ENCODE measurements around the gene SULT6B1. TPM values are rescaled to one million over a fixed set of nuclear protein-coding genes. Genes with fewer than 3 reads are reported as not detected.
"Not testable (repeated sequence)": the region's sequence is repeated elsewhere in the genome, so short reads cannot be mapped to it uniquely, and the experiment has no call there.

Gene SULT6B1
- total RNA-seq, 1 experiment from 2014 or later: not detected

DNA sequence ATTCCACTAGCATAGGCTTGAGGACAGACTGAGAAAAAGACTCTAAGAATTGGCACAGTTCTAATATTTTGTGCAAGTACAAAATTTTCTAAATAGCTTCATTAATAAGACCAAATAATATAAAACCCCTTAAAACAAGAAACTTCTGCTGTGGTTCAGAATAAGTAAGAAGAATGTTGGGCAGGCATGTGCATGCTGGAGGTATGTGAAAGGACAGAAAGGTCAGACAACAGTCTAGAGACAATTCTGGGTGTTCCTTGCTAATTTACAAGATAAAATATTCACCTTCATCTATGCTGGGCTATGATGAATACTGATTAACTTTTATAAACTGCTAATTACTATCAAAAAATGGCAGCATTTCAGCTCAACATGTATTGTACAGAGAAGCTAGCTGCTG is 22.7 kb upstream of the SULT6B1 start:
- no peak overlapping the region for H3K27ac Mint-ChIP-seq (ENCODE audit: unreplicated experiment)
- H3K4me3 Mint-ChIP-seq (ENCODE audit: unreplicated experiment): no peak overlapping the region
- no peaks in the 10 kb centered on the region for H3K4me1 ChIP-seq
- H3K4me1 Mint-ChIP-seq (ENCODE audit: low read depth, unreplicated experiment): no peaks in the 10 kb centered on the region
- H3K27me3 ChIP-seq (replicated peaks; ENCODE audit: control insufficient read depth, insufficient read depth, low read length): no peaks in the 10 kb centered on the region
- peaks cover 93% of the 10 kb centered on the region for H3K36me3 Mint-ChIP-seq (ENCODE audit: insufficient read depth, unreplicated experiment)
- TF ChIP-seq, protein P1, sequence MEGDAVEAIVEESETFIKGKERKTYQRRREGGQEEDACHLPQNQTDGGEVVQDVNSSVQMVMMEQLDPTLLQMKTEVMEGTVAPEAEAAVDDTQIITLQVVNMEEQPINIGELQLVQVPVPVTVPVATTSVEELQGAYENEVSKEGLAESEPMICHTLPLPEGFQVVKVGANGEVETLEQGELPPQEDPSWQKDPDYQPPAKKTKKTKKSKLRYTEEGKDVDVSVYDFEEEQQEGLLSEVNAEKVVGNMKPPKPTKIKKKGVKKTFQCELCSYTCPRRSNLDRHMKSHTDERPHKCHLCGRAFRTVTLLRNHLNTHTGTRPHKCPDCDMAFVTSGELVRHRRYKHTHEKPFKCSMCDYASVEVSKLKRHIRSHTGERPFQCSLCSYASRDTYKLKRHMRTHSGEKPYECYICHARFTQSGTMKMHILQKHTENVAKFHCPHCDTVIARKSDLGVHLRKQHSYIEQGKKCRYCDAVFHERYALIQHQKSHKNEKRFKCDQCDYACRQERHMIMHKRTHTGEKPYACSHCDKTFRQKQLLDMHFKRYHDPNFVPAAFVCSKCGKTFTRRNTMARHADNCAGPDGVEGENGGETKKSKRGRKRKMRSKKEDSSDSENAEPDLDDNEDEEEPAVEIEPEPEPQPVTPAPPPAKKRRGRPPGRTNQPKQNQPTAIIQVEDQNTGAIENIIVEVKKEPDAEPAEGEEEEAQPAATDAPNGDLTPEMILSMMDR (IDR thresholded peaks at IDR 0.05; ENCODE audit: insufficient read depth in 1 of 2, low read depth in 1 of 2, low read length in 1 of 2, severe bottlenecking in 1 of 2, unreplicated experiment in 1 of 2): no peak
- CTCF ChIA-PET: no interaction called here
- no peaks in the 10 kb centered on the region for H3K27me3 Mint-ChIP-seq (ENCODE audit: insufficient read depth, unreplicated experiment)
- peaks cover 5% of the 10 kb centered on the region for H3K36me3 ChIP-seq (ENCODE audit: control insufficient read depth, insufficient read depth, low read length)
- intact Hi-C loops (cut with micrococcal nuclease; ENCODE audit: unreplicated experiment): no loop called here
- no peak for DNase-seq
- POLR2A ChIA-PET: no interaction called here
- no TSS peak for BruUV-seq (replicated peaks)
- H3K9me3 Mint-ChIP-seq (ENCODE audit: unreplicated experiment): peaks cover 21% of the 10 kb centered on the region
- no peak overlapping the region for H3K4me3 ChIP-seq (ENCODE audit: low read depth, low read length)
- peaks cover 6% of the 10 kb centered on the region; the same call in 1 of the 2 replicates for H3K9me3 ChIP-seq

DNA sequence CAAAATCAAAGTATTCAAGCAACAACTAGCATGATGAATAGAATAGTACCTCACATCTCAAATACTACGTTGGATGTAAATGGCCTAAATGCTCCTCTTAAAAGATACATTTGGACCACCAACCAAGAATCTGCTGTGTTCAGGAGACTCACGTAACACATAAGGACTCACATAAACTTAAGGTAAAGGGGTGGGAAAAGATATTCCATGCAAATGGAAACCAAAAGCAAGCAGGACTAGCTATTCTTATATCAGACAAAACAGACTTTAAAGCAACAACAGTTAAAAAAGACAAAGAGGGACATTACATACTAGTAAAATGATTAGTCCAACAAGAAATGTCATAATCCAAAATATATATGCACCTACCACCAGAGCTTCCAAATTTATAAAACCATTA is 18.3 kb upstream of the SULT6B1 start:
- intact Hi-C loops (cut with micrococcal nuclease; ENCODE audit: unreplicated experiment); POLR2A ChIA-PET; H3K27ac Mint-ChIP-seq (ENCODE audit: unreplicated experiment); H3K27me3 ChIP-seq (replicated peaks; ENCODE audit: control insufficient read depth, insufficient read depth, low read length); H3K27me3 Mint-ChIP-seq (ENCODE audit: insufficient read depth, unreplicated experiment); DNase-seq; CTCF ChIA-PET; H3K4me1 ChIP-seq; H3K4me3 ChIP-seq (ENCODE audit: low read depth, low read length); H3K36me3 ChIP-seq (ENCODE audit: control insufficient read depth, insufficient read depth, low read length); H3K4me3 Mint-ChIP-seq (ENCODE audit: unreplicated experiment); H3K4me1 Mint-ChIP-seq (ENCODE audit: low read depth, unreplicated experiment); BruUV-seq (replicated peaks): not testable (repeated sequence)
- peaks cover 12% of the 10 kb centered on the region for H3K9me3 ChIP-seq
- peaks cover 95% of the 10 kb centered on the region for H3K36me3 Mint-ChIP-seq (ENCODE audit: insufficient read depth, unreplicated experiment)
- H3K9me3 Mint-ChIP-seq (ENCODE audit: unreplicated experiment): peaks cover 30% of the 10 kb centered on the region

DNA sequence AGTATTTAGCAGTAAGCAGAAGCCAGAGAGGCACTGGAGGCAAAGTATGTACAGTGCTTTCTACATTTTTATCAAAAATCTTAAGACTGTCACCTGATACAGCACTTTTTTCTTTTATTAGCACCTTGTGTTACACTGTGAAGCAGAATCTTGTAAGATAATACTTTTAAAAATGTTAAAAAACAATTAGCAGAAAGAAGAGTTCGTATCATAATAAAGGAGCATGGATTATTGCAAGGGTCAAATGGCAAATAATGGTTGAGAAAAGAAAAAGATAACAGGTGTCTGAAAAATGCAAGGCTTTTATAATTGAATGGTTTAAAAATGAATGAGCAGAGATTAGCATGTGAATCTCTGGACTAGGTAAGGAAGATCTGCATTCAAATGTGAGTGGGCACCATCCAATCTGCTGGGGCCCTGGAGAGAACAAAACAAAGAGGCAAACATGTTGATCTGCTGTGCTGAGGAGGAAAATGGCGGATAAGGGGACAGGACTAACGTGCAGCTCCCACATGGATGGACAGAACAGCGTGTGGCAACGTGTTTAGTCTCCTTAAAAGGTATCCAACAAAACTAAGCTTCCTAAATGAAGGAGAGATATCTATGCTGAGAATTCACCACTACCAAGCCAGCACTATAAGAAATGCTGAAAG is 17.3 kb upstream of the SULT6B1 start:
- Mint-ChIP-seq H3K4me1 (ENCODE audit: low read depth, unreplicated experiment) (no peaks in the 10 kb centered on the region), H3K27ac (ENCODE audit: unreplicated experiment) (peak overlapping the region; percentile 50), H3K27me3 (ENCODE audit: insufficient read depth, unreplicated experiment) (no peaks in the 10 kb centered on the region), H3K4me3 (ENCODE audit: unreplicated experiment) (no peak overlapping the region), H3K9me3 (ENCODE audit: unreplicated experiment) (peaks cover 30% of the 10 kb centered on the region), H3K36me3 (ENCODE audit: insufficient read depth, unreplicated experiment) (peaks cover 95% of the 10 kb centered on the region)
- CTCF ChIA-PET: no interaction called here
- intact Hi-C loops (cut with micrococcal nuclease; ENCODE audit: unreplicated experiment): no loop called here
- peaks cover 12% of the 10 kb centered on the region for H3K9me3 ChIP-seq
- no peaks in the 10 kb centered on the region for H3K27me3 ChIP-seq (replicated peaks; ENCODE audit: control insufficient read depth, insufficient read depth, low read length)
- no peak overlapping the region for H3K4me3 ChIP-seq (ENCODE audit: low read depth, low read length)
- no peaks in the 10 kb centered on the region for H3K4me1 ChIP-seq
- DNase-seq: no peak
- BruUV-seq (replicated peaks): no TSS peak
- POLR2A ChIA-PET: no interaction called here
- TF ChIP-seq, protein P1 (IDR thresholded peaks at IDR 0.05; ENCODE audit: insufficient read depth in 1 of 2, low read depth in 1 of 2, low read length in 1 of 2, severe bottlenecking in 1 of 2, unreplicated experiment in 1 of 2): no peak
- H3K36me3 ChIP-seq (ENCODE audit: control insufficient read depth, insufficient read depth, low read length): peaks cover 10% of the 10 kb centered on the region; the same call in 1 of the 2 replicates

DNA sequence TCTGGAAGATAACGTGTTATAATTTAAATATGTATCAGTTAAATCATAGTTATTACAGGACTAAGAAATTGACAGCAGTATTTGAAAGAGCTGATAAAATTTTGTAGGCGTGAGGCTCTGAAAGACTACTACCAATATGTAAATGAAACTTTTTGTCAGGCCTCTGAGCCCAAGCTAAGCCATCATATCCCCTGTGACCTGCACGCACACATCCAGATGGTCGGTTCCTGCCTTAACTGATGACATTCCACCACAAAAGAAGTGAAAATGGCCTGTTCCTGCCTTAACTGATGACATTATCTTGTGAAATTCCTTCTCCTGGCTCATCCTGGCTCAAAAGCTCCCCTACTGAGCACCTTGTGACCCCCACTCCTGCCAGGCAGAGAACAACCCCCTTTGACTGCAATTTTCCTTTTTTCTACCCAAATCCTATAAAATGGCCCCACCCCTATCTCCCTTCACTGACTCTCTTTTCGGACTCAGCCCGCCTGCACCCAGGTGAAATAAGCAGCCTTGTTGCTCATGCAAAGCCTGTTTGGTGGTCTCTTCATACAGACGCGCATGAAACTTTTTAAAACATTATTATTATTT is 16.7 kb upstream of the SULT6B1 start:
- H3K4me1 Mint-ChIP-seq (ENCODE audit: low read depth, unreplicated experiment); H3K4me3 Mint-ChIP-seq (ENCODE audit: unreplicated experiment); DNase-seq; H3K27me3 ChIP-seq (replicated peaks; ENCODE audit: control insufficient read depth, insufficient read depth, low read length); BruUV-seq (replicated peaks); intact Hi-C loops (cut with micrococcal nuclease; ENCODE audit: unreplicated experiment); H3K27me3 Mint-ChIP-seq (ENCODE audit: insufficient read depth, unreplicated experiment); H3K4me1 ChIP-seq; POLR2A ChIA-PET; CTCF ChIA-PET; H3K4me3 ChIP-seq (ENCODE audit: low read depth, low read length): not testable (repeated sequence)
- peaks cover 12% of the 10 kb centered on the region for H3K9me3 ChIP-seq
- Mint-ChIP-seq H3K9me3 (ENCODE audit: unreplicated experiment) (peaks cover 30% of the 10 kb centered on the region), H3K36me3 (ENCODE audit: insufficient read depth, unreplicated experiment) (peaks cover 95% of the 10 kb centered on the region), H3K27ac (ENCODE audit: unreplicated experiment) (peak overlapping the region; percentile 50)
- peaks cover 12% of the 10 kb centered on the region for H3K36me3 ChIP-seq (ENCODE audit: control insufficient read depth, insufficient read depth, low read length)

Measured in Caco-2 (cell line).